H1 (cell line): ENCODE results near the gene C1QL3. TPM values are rescaled to one million over a fixed set of nuclear protein-coding genes. Genes with fewer than 3 reads are reported as not detected.

Experiments used
- CTCF ChIA-PET: fragments of 300-600 bp; sonication (Branson Sonifier 250); formaldehyde crosslinking; loops from one replicate; lab custom pipeline; 2021; ENCODE audit not compliant: partially characterized antibody; lab: Charles Lee
- POLR2A ChIA-PET: fragments of 300-600 bp; sonication (Branson Sonifier 250); formaldehyde crosslinking; loops from one replicate; lab custom pipeline; 2021; ENCODE audit warnings: inconsistent platforms; ENCODE audit not compliant: partially characterized antibody; lab: Charles Lee
- DNase-seq, 2 experiments: peaks; one replicate each; pipeline versions ENCODE4 v3.0.0 to v3.0.0-alpha.2; 2010 to 2022; ENCODE audit warnings: low spot score in 2 of 2, low read depth in 1 of 2, mixed read lengths in 1 of 2
- FAIRE-seq: peaks from 2 replicates; lab custom pipeline; 2011; peaks lifted over from hg19 to GRCh38; lab: Jason Lieb, UNC
- H2AFZ ChIP-seq: 2 replicates; pipeline ENCODE4 v1.8.1; 2012; ENCODE audit warnings: low read length, inconsistent platforms
- H2AK5ac ChIP-seq: 2 replicates; pipeline ENCODE4 v1.6.1; 2013; ENCODE audit warnings: low read depth, low read length
- H2BK120ac ChIP-seq: replicated peaks from 2 replicates; pipeline ENCODE3; 2013; ENCODE audit warnings: low read depth, low read length, inconsistent platforms
- H2BK12ac ChIP-seq: 2 replicates; pipeline ENCODE4 v1.6.1; 2013; ENCODE audit warnings: low read depth, low read length
- H2BK15ac ChIP-seq: 2 replicates; pipeline ENCODE4 v1.6.1; 2013; ENCODE audit warnings: low read length
- H2BK20ac ChIP-seq: 2 replicates; pipeline ENCODE4 v1.6.1; 2013; ENCODE audit warnings: low read length
- H2BK5ac ChIP-seq: 2 replicates; pipeline ENCODE4 v1.6.1; 2013; ENCODE audit warnings: low read depth, low read length
- H3K14ac ChIP-seq: 2 replicates; pipeline ENCODE4 v1.6.1; 2013; ENCODE audit warnings: inconsistent platforms; ENCODE audit not compliant: insufficient read length
- H3K18ac ChIP-seq: 2 replicates; pipeline ENCODE4 v1.6.1; 2013; ENCODE audit warnings: low read length; ENCODE audit errors: extremely low read depth
- H3K23ac ChIP-seq: 2 replicates; pipeline ENCODE4 v1.6.1; 2013; ENCODE audit warnings: inconsistent platforms; ENCODE audit not compliant: insufficient read length
- H3K23me2 ChIP-seq: 2 replicates; pipeline ENCODE4 v1.6.1; 2013; ENCODE audit warnings: low read depth, low read length
- H3K27ac ChIP-seq: 2 replicates; pipeline ENCODE4 v1.6.1; 2011; ENCODE audit warnings: low read depth, low read length, inconsistent platforms
- H3K27me3 ChIP-seq, 4 experiments: replicated peaks in 1 of 4; 1 replicate in 1 of 4; 2 replicates in 3 of 4; pipeline versions ENCODE4 v1.6.1 to v1.8.1; 2011 to 2013; ENCODE audit warnings: low read length in 3 of 4, mild to moderate bottlenecking in 3 of 4, inconsistent platforms in 2 of 4, mixed read lengths in 2 of 4, moderate library complexity in 1 of 4; ENCODE audit not compliant: control insufficient read depth in 3 of 4, insufficient read depth in 3 of 4; ENCODE audit errors: extremely low read depth in 1 of 4
- H3K36me3 ChIP-seq, 4 experiments: 2 replicates each; pipeline versions ENCODE4 v1.6.1 to v1.8.1; 2011 to 2013; ENCODE audit warnings: mild to moderate bottlenecking in 4 of 4, low read length in 3 of 4, moderate library complexity in 2 of 4, control low read depth in 1 of 4, inconsistent platforms in 1 of 4; ENCODE audit not compliant: insufficient read depth in 4 of 4, control insufficient read depth in 2 of 4
- H3K4ac ChIP-seq: replicated peaks from 2 replicates; pipeline ENCODE3; 2013; ENCODE audit warnings: low read length, low read depth, mixed read lengths, inconsistent platforms; ENCODE audit not compliant: insufficient read length
- H3K4me1 ChIP-seq, 4 experiments: replicated peaks in 1 of 4; 1 replicate in 1 of 4; 2 replicates in 3 of 4; pipeline versions ENCODE4 v1.6.1 to v1.8.1; 2011 to 2013; ENCODE audit warnings: low read length in 3 of 4, inconsistent platforms in 2 of 4, mixed read lengths in 1 of 4; ENCODE audit not compliant: insufficient read depth in 4 of 4, control insufficient read depth in 3 of 4
- H3K4me2 ChIP-seq, 2 experiments: 2 replicates each; pipeline versions ENCODE4 v1.6.1 to v1.8.1; 2011 to 2013; ENCODE audit warnings: low read depth in 2 of 2, low read length in 2 of 2, control low read depth in 1 of 2, inconsistent platforms in 1 of 2, mild to moderate bottlenecking in 1 of 2; ENCODE audit not compliant: insufficient read depth in 1 of 2
- H3K4me3 ChIP-seq, 4 experiments: fragments of 200-600, 300-600 bp in 1 of 4; sonication (generic), shearing (Covaris generic), sonication (Bioruptor Twin) in 1 of 4; 2 replicates each; pipeline versions ENCODE4 v1.5.1 to v1.8.1; 2011 to 2016; ENCODE audit warnings: low read length in 4 of 4, low read depth in 3 of 4, control low read depth in 2 of 4, inconsistent platforms in 2 of 4, mild to moderate bottlenecking in 2 of 4, mixed read lengths in 1 of 4, moderate library complexity in 1 of 4; ENCODE audit not compliant: insufficient read depth in 2 of 4; ENCODE audit errors: extremely low read depth in 1 of 4
- H3K56ac ChIP-seq: replicated peaks from 2 replicates; pipeline ENCODE3; 2013; ENCODE audit warnings: low read depth, mild to moderate bottlenecking, mixed read lengths, low read length, inconsistent platforms; ENCODE audit not compliant: insufficient read length
- H3K79me1 ChIP-seq: 2 replicates; pipeline ENCODE4 v1.6.1; 2013; ENCODE audit warnings: low read depth, low read length, control low read depth
- H3K79me2 ChIP-seq, 2 experiments: 2 replicates each; pipeline versions ENCODE4 v1.6.1 to v1.8.1; 2012 to 2013; ENCODE audit warnings: low read length in 2 of 2, mild to moderate bottlenecking in 2 of 2, inconsistent platforms in 1 of 2; ENCODE audit not compliant: insufficient read depth in 2 of 2, control insufficient read depth in 1 of 2
- H3K9ac ChIP-seq, 4 experiments: replicated peaks in 1 of 4; 1 replicate in 1 of 4; 2 replicates in 3 of 4; pipeline versions ENCODE4 v1.6.1 to v1.8.1; 2011 to 2013; ENCODE audit warnings: low read depth in 3 of 4, low read length in 3 of 4, control low read depth in 2 of 4, mild to moderate bottlenecking in 2 of 4, moderate library complexity in 2 of 4, inconsistent platforms in 1 of 4; ENCODE audit errors: extremely low read depth in 1 of 4
- H3K9me3 ChIP-seq, 2 experiments: 2 replicates each; pipeline versions ENCODE4 v1.6.1 to v1.8.1; 2012 to 2013; ENCODE audit warnings: mild to moderate bottlenecking in 2 of 2, moderate library complexity in 2 of 2, control low read depth in 1 of 2, inconsistent platforms in 1 of 2, low read depth in 1 of 2, low read length in 1 of 2, mixed read lengths in 1 of 2; ENCODE audit not compliant: insufficient read depth in 2 of 2
- H4K20me1 ChIP-seq, 2 experiments: replicated peaks in 1 of 2; 2 replicates each; pipeline versions ENCODE3 to v1.8.1; 2011 to 2013; ENCODE audit warnings: inconsistent platforms in 2 of 2, low read length in 2 of 2, mild to moderate bottlenecking in 1 of 2; ENCODE audit not compliant: insufficient read depth in 2 of 2, control insufficient read depth in 1 of 2
- H4K5ac ChIP-seq: 2 replicates; pipeline ENCODE4 v1.6.1; 2013; ENCODE audit warnings: low read length, low read depth, mixed read lengths, inconsistent platforms; ENCODE audit not compliant: insufficient read length
- H4K8ac ChIP-seq: 2 replicates; pipeline ENCODE4 v1.8.0; 2013; ENCODE audit warnings: mild to moderate bottlenecking, moderate library complexity, low read length, inconsistent platforms; ENCODE audit not compliant: insufficient read depth; ENCODE audit errors: extremely low read depth
- H4K91ac ChIP-seq: replicated peaks from 2 replicates; pipeline ENCODE3; 2013; ENCODE audit warnings: low read length, mixed read lengths, inconsistent platforms; ENCODE audit not compliant: insufficient read length
- EP300 ChIP-seq, 2 experiments: IDR thresholded peaks; 1 replicate in 1 of 2; 2 replicates in 1 of 2; pipeline ENCODE4 v1.6.1; 2011 to 2012; ENCODE audit warnings: low read depth in 2 of 2, low read length in 2 of 2, mild to moderate bottlenecking in 2 of 2, borderline replicate concordance in 1 of 2, inconsistent platforms in 1 of 2, moderate library complexity in 1 of 2
- NANOG ChIP-seq: IDR thresholded peaks from 2 replicates; pipeline ENCODE4 v1.6.1; 2011; ENCODE audit warnings: low read length, low read depth, mild to moderate bottlenecking, inconsistent platforms; ENCODE audit not compliant: insufficient read depth, poor library complexity, severe bottlenecking
- WGBS, 2 experiments: shearing (Covaris generic) in 1 of 2; methylation state at CpG; one replicate each; pipeline versions ENCODE4 v1.1.6 to v1.1.7; 2013 to 2015; ENCODE audit warnings: low lambda C conversion rate in 2 of 2, mixed read lengths in 2 of 2, inconsistent platforms in 1 of 2, low coverage in 1 of 2, missing lambda C conversion rate in 1 of 2; ENCODE audit not compliant: insufficient replicate concordance in 2 of 2, insufficient coverage in 1 of 2, insufficient read length in 1 of 2; ENCODE audit errors: extremely low coverage in 1 of 2, missing lambda C conversion rate in 1 of 2; 5-methylcytosine and 5-hydroxymethylcytosine counted together
- polyA plus RNA-seq, 7 experiments: library from polyadenylated mRNA; depleted of rRNA in 3 of 7; stranded (reverse) in 5 of 7; unstranded in 2 of 7; fragments of >200 nt in 5 of 7; fragments of 200-250 nt in 2 of 7; gene quantifications; 1 replicate in 5 of 7; 2 replicates in 1 of 7; 4 replicates in 1 of 7; pipeline versions ENCODE4 v1.2.1 to v1.2.3, GENCODE V29; 2011 to 2013; ENCODE audit warnings: missing spikeins in 2 of 7, mixed read lengths in 2 of 7
- total RNA-seq: library from RNA; stranded (reverse); fragmentation: NEBNext Ultra II Directional; extraction: Animal tissue kit (Norgen Biotek cat#: 25700); gene quantifications from 2 replicates; pipeline ENCODE4 v1.2.1, GENCODE V29; 2021

C1QL3 gene
- total and polyA plus RNA-seq, 2 of the 8 experiments (the other 6 are each of a cell fraction or from before 2014, with no cell fraction given): 1.0 to 1.8 TPM

GRCh38 chr10:16527452-16527851 lies 5.8 kb upstream of the C1QL3 start:
- Histone ChIP-seq H3K9me3 (no peaks in the 10 kb centered on the region), H3K79me2 (no peaks in the 10 kb centered on the region), H3K27ac (no peak overlapping the region), H2BK5ac (no peak overlapping the region), H3K23ac (no peak overlapping the region), H2BK12ac (no peak overlapping the region), H4K91ac (no peak overlapping the region), H2BK20ac (no peak overlapping the region), H3K27me3 (peaks cover 5 to 18% (median 9%) of the 10 kb centered on the region in 4 experiments), H3K4me3 (no peak overlapping the region), H3K79me1 (no peaks in the 10 kb centered on the region), H4K5ac (no peak overlapping the region), H3K36me3 (no peaks in the 10 kb centered on the region), H3K4me1 (peaks cover 0 to 7% (median 5%) of the 10 kb centered on the region in 4 experiments; a peak in 6 of 7 replicates), H3K4me2 (no peak overlapping the region), H2BK120ac (no peak overlapping the region), H3K23me2 (no peaks in the 10 kb centered on the region), H2AK5ac (no peak overlapping the region), H3K14ac (no peak overlapping the region), H2AFZ (no peak overlapping the region), H4K8ac (no peak overlapping the region)
- ChIA-PET CTCF (interaction anchor here (1.3 to 4.6 kb wide), 2 partner anchors 18 to 204 kb away, joined by 3 to 28 read pairs; no protein-coding TSS in a partner anchor), POLR2A (no interaction called here)
- 35% methylated on average over 4 of the region's 4 CpGs; no CpG with 5 or more reads in 1 of the 2 experiments for WGBS, 2 experiments
- DNase-seq: no peak
- no peak for TF ChIP-seq EP300 (IDR thresholded peaks at IDR 0.05; ENCODE audit: borderline replicate concordance in 1 of 2, low read depth in 2 of 2, low read length in 2 of 2)
- TF ChIP-seq NANOG: peak; percentile 29
- TF ChIP-seq, all 59 proteins: peak for 1
- Histone ChIP-seq H3K56ac (no peak overlapping the region), H3K18ac (no peak overlapping the region), H4K20me1 (no peaks in the 10 kb centered on the region), H3K4ac (no peak overlapping the region), H2BK15ac (no peak overlapping the region), H3K9ac (no peak overlapping the region)
- peak; percentile 66 for FAIRE-seq
